Kidney epithelial cell (primary cell): ENCODE data around the gene AP5S1. TPM values are rescaled to one million over a fixed set of nuclear protein-coding genes. Genes with fewer than 3 reads are reported as not detected.

ENCODE experiments used
- DNase-seq: peaks from one replicate; pipeline ENCODE4 v3.0.0-alpha.2; 2010; ENCODE audit warnings: low read depth
- H3K27me3 ChIP-seq: 2 replicates; pipeline ENCODE4 v1.6.0; 2011; ENCODE audit warnings: low read length; ENCODE audit not compliant: control insufficient read depth, insufficient read depth
- H3K36me3 ChIP-seq: 2 replicates; pipeline ENCODE4 v1.5.1; 2011; ENCODE audit warnings: low read length; ENCODE audit not compliant: control insufficient read depth, insufficient read depth
- H3K4me3 ChIP-seq: 2 replicates; pipeline ENCODE4 v1.5.1; 2011; ENCODE audit warnings: low read depth, mild to moderate bottlenecking, control low read depth, low read length
- total RNA-seq: library from RNA; depleted of rRNA; stranded (reverse); fragments of >200 nt; gene quantifications from 2 replicates; pipeline ENCODE4 v1.2.3, GENCODE V29; 2015
- TF ChIP-seq, protein P1 (sequence below): IDR thresholded peaks from 2 replicates; pipeline ENCODE4 v1.5.1; 2011; ENCODE audit warnings: mild to moderate bottlenecking, moderate library complexity, low read length, control low read depth, inconsistent platforms; ENCODE audit not compliant: insufficient read depth, poor library complexity, severe bottlenecking

AP5S1 gene
- total RNA-seq, 1 donor from 2014 or later: 13.7 TPM

DNA sequence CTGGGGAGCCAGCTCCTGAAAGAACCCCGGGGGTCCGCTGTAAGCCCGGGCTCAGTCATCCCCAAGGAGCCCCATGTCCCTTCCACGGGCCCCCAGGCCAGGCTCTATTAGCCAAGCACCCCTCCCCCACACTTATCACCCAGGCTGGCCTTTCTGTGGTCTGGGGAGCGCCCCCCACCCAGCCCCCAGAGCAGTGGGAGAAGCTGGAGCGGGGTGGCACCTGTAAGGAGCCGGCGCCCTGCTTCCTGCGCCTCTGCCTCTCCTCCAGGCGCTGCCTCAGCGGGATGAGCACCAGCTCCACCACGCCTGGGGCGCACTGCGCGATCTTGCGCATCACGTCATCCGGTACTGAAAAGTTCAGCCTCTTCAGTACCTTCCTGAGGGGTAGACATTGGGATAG lies 41.4 kb upstream of the AP5S1 start:
- Histone ChIP-seq H3K4me3 (no peak overlapping the region), H3K27me3 (peaks cover 20% of the 10 kb centered on the region), H3K36me3 (no peaks in the 10 kb centered on the region)
- DNase-seq: no peak
- TF ChIP-seq, protein P1, sequence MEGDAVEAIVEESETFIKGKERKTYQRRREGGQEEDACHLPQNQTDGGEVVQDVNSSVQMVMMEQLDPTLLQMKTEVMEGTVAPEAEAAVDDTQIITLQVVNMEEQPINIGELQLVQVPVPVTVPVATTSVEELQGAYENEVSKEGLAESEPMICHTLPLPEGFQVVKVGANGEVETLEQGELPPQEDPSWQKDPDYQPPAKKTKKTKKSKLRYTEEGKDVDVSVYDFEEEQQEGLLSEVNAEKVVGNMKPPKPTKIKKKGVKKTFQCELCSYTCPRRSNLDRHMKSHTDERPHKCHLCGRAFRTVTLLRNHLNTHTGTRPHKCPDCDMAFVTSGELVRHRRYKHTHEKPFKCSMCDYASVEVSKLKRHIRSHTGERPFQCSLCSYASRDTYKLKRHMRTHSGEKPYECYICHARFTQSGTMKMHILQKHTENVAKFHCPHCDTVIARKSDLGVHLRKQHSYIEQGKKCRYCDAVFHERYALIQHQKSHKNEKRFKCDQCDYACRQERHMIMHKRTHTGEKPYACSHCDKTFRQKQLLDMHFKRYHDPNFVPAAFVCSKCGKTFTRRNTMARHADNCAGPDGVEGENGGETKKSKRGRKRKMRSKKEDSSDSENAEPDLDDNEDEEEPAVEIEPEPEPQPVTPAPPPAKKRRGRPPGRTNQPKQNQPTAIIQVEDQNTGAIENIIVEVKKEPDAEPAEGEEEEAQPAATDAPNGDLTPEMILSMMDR: no peak

DNA sequence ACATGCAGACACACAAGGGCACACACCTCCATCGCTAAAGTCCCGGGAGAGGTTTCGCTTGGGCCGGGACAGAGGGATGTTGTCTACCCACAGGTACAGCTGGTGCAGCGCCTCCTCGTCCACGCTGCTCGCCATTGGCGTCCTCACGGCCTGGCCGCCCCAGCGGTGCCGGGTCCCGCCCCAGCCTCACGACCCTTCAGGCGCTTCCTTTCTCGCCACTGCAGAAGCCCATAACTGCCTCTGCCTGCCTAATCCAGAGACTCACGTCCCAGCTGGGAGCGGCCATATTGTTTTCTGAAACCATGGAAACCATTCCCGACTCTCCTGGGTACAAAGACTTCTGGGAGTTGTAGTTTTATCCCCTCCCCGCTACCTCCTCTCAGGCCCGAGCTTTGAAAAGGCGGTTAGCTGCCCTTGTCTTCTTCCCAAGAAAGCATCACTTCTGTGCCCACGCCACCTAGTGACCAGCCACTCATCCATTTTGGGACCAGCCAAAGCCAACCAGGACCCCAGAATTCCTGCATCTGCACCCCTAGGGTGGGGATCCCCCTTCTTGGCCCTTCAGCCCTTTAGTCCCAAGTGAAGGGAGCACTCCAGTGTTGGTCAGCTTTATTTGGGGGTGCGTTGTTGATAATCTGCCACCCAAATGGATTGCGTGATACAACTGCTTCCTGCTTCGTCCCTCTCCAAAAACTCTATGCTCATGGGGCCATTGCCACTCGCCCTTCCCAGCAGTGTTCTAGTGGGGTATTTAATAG lies 39.0 kb upstream of the AP5S1 start, which contains the start of gene SPEF1:
Gene SPEF1, minus strand, starts transcription at position 296 of the 758 bp plus-strand sequence. Its CDS starts 161 bp downstream, at position 135.
- peaks cover 20% of the 10 kb centered on the region for H3K27me3 ChIP-seq
- peak within 1 kb of the TSS; percentile 48 for H3K4me3 ChIP-seq
- TF ChIP-seq, protein P1: peak; percentile 51
- H3K36me3 ChIP-seq: no peaks in the 10 kb centered on the region
- DNase-seq: peak; percentile 84

DNA sequence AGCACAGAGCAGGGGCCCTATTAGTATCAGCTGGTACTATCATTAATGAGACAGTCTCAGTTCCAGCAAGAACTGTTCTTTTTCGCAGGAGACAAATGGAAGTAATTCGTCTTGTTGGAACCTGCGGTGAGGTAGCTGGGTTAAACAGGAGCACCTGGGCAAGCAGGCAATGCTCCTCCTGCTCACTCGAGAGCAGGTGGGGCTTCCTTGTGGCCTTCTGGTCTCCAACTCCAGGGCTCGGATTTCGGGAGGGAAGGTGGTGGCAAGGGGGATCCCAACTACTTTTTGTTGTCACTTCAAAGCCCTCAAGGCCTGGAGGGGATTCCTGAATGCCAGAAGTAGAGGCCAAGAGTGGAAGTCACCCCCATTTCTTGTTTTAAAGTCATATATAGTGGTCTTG lies 37.8 kb upstream of the AP5S1 start:
- no peak overlapping the region for H3K4me3 ChIP-seq
- no peak for DNase-seq
- peaks cover 20% of the 10 kb centered on the region for H3K27me3 ChIP-seq
- TF ChIP-seq, protein P1: no peak
- H3K36me3 ChIP-seq: no peaks in the 10 kb centered on the region

DNA sequence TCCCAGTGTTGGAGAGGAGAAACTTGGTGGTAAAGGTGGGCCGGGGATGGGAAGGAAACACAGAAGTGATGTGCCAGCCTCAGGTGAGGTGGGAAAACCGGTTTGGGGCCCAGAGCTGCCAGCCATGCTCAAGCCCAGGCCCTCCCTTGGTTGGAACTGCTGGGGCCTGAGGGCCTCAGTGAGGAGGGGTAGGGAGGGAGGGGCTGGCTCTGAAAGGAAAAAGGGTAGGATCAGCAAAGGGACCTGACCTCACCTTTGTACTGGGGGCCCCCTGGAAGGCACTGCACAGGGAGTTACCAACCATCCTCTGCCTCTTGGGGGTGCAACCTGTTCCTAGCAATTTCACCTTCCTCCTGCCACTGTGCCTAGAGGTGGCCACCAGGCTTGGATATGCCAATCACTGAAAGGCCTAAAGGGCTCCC lies 37.3 kb upstream of the AP5S1 start:
- no peak overlapping the region for H3K4me3 ChIP-seq

DNA sequence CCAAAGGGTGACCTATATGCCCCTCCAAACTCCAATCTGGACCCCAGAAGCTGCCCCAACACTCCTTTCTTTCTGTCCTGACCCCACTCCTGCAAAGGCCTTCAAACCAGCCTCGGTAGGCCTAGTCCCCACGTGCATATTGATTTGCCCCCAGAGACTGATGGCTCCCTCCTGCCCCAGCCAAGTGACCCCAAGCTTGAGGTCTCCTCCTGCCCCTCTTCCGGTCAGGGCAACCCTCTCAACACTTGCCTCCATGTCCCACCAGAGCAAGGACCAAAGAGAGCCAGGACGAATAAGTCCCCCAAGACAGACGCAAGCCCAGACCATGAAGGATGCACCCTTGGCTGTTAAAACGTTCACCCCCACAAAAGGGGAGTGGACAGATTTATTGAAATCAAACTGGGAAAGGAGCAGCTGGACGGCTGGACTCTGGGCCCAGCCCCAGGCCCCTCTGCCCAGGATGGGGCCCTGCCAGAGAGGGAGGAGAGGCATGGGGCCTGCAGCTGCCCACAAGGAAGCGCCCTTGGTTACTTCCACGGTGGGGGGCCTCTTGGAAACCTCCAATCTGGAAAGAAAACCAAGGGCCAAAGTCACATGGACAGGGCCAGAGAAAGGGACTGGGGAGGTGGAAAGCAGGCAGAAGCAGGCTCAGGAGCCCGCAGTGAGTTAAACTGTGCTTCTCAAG lies 36.7 kb upstream of the AP5S1 start:
- no peak overlapping the region for H3K4me3 ChIP-seq

More for the DNA sequence above, 37.3 kb upstream of the AP5S1 start:
- H3K36me3 ChIP-seq: no peaks in the 10 kb centered on the region
- DNase-seq: no peak
- TF ChIP-seq, protein P1: no peak
- H3K27me3 ChIP-seq: peaks cover 15% of the 10 kb centered on the region

More for the DNA sequence above, 36.7 kb upstream of the AP5S1 start:
- no peak for DNase-seq
- H3K27me3 ChIP-seq: peaks cover 9% of the 10 kb centered on the region
- H3K36me3 ChIP-seq: no peaks in the 10 kb centered on the region
- TF ChIP-seq, protein P1: no peak
